ENCODE results near the gene CHKB. TPM values are rescaled to one million over a fixed set of nuclear protein-coding genes. Genes with fewer than 3 reads are reported as not detected.

Gene CHKB
- total and polyA plus RNA-seq, 2 of the 8 experiments (the other 6 are each of a cell fraction or from before 2014, with no cell fraction given) = 27.9 to 42.2 TPM

- POLR2A ChIA-PET (ENCODE audit: partially characterized antibody) = interaction anchor here (1.1 kb wide), 1 partner anchor 22 kb away, joined by 4 read pairs; the partner anchor contains the start of gene SCO2
- H2BK5ac ChIP-seq (ENCODE audit: low read depth, low read length) = no peak overlapping the region; the same call in 1 of the 2 replicates
- H4K91ac ChIP-seq (replicated peaks; ENCODE audit: insufficient read length, low read length) = no peak overlapping the region
- no peak overlapping the region for H3K56ac ChIP-seq (replicated peaks; ENCODE audit: insufficient read length, low read depth, low read length)
- H3K23me2 ChIP-seq (ENCODE audit: low read depth, low read length) = no peaks in the 10 kb centered on the region
- no peaks in the 10 kb centered on the region for H4K20me1 ChIP-seq (replicated peaks in 1 of 2; ENCODE audit: control insufficient read depth in 1 of 2, insufficient read depth in 2 of 2, low read length in 2 of 2)
- no peak overlapping the region for H3K4me3 ChIP-seq (ENCODE audit: extremely low read depth in 1 of 4, insufficient read depth in 2 of 4, low read depth in 3 of 4, low read length in 4 of 4)
- no peak overlapping the region for H3K14ac ChIP-seq (ENCODE audit: insufficient read length)
- no peak overlapping the region for H2BK120ac ChIP-seq (replicated peaks; ENCODE audit: low read depth, low read length)
- CTCF ChIA-PET (ENCODE audit: partially characterized antibody) = interaction anchor here (0.7 to 2.5 kb wide), 12 partner anchors 9 to 336 kb away, joined by 3 to 9 read pairs (median 4); partner anchors contain the start of genes SCO2 and SYCE3
- DNase-seq (ENCODE audit: low read depth in 1 of 2, low spot score in 2 of 2) = no peak
- H3K9me3 ChIP-seq (ENCODE audit: insufficient read depth in 2 of 2, low read depth in 1 of 2, low read length in 1 of 2) = no peaks in the 10 kb centered on the region
- no peak overlapping the region for H3K4me2 ChIP-seq (ENCODE audit: insufficient read depth in 1 of 2, low read depth in 2 of 2, low read length in 2 of 2)
- no peak overlapping the region; the same call in 1 of the 2 replicates for H4K8ac ChIP-seq (ENCODE audit: extremely low read depth, insufficient read depth, low read length)
- H2AFZ ChIP-seq (ENCODE audit: low read length) = no peak overlapping the region
- no peak overlapping the region for H3K4ac ChIP-seq (replicated peaks; ENCODE audit: insufficient read length, low read depth, low read length)
- H3K9ac ChIP-seq (replicated peaks in 1 of 4; ENCODE audit: extremely low read depth in 1 of 4, low read depth in 3 of 4, low read length in 3 of 4) = no peak overlapping the region
- no peaks in the 10 kb centered on the region for H3K36me3 ChIP-seq (ENCODE audit: control insufficient read depth in 2 of 4, insufficient read depth in 4 of 4, low read length in 3 of 4)
- H2AK5ac ChIP-seq (ENCODE audit: low read depth, low read length) = no peak overlapping the region
- FAIRE-seq = no peak
- no peak overlapping the region for H2BK15ac ChIP-seq (ENCODE audit: low read length)
- H3K79me2 ChIP-seq (ENCODE audit: control insufficient read depth in 1 of 2, insufficient read depth in 2 of 2, low read length in 2 of 2) = no peaks in the 10 kb centered on the region
- H3K23ac ChIP-seq (ENCODE audit: insufficient read length) = no peak overlapping the region
- no peak overlapping the region for H2BK12ac ChIP-seq (ENCODE audit: low read depth, low read length)
- no peaks in the 10 kb centered on the region for H3K79me1 ChIP-seq (ENCODE audit: low read depth, low read length)
- H2BK20ac ChIP-seq (ENCODE audit: low read length) = no peak overlapping the region
- peaks cover 0 to 13% (median 7%) of the 10 kb centered on the region in 4 experiments; a peak in 5 of 7 replicates for H3K27me3 ChIP-seq (replicated peaks in 1 of 4; ENCODE audit: control insufficient read depth in 3 of 4, extremely low read depth in 1 of 4, insufficient read depth in 3 of 4, low read length in 3 of 4)
- TF ChIP-seq EZH2 (IDR thresholded peaks at IDR 0.05; ENCODE audit: low read depth, low read length, severe bottlenecking) (no peak), CREB1 (IDR thresholded peaks at IDR 0.05) (no peak), JUND (IDR thresholded peaks at IDR 0.05; ENCODE audit: low read length) (no peak), TAF7 (optimal IDR thresholded peaks at IDR 0.05; ENCODE audit: borderline replicate concordance, low read depth, low read length) (no peak), RAD21 (IDR thresholded peaks at IDR 0.05 in 1 of 2, conservative IDR thresholded peaks at IDR 0.05 in 1 of 2; ENCODE audit: low read depth in 2 of 2, low read length in 2 of 2) (no peak), TEAD4 (IDR thresholded peaks at IDR 0.05; ENCODE audit: low read depth, low read length) (no peak), TAF1 (IDR thresholded peaks at IDR 0.05; ENCODE audit: low read depth, low read length) (no peak), ASH2L (IDR thresholded peaks at IDR 0.05; ENCODE audit: low read length) (no peak), E2F6 (IDR thresholded peaks at IDR 0.05) (no peak)
- no peak overlapping the region for H4K5ac ChIP-seq (ENCODE audit: insufficient read length, low read depth, low read length)
- no peak overlapping the region for H3K18ac ChIP-seq (ENCODE audit: extremely low read depth, low read length)
- no peak overlapping the region for H3K27ac ChIP-seq (ENCODE audit: low read depth, low read length)
- WGBS, 2 experiments (ENCODE audit: extremely low coverage in 1 of 2, insufficient coverage in 1 of 2, insufficient read length in 1 of 2, insufficient replicate concordance in 2 of 2, low coverage in 1 of 2, low lambda C conversion rate in 2 of 2, missing lambda C conversion rate in 1 of 2) = 88% methylated on average over 21 of the region's 35 CpGs; no CpG with 5 or more reads in 1 of the 2 experiments
- H3K4me1 ChIP-seq (replicated peaks in 1 of 4; ENCODE audit: control insufficient read depth in 3 of 4, insufficient read depth in 4 of 4, low read length in 3 of 4) = peaks cover 0 to 5% (median 1%) of the 10 kb centered on the region in 4 experiments; a peak in 2 of 7 replicates
Measured at GRCh38 chr22:50547263-50547985, 35.2 kb downstream of the CHKB start.
